NCI-H2107 treated with DMSO at 0.1 percent for 48 hours (cell line): ENCODE data around the gene RPL13.

Source experiments
- DNase-seq: peaks from one replicate; lab custom pipeline; 2025; ENCODE audit not compliant: unreplicated experiment; lab: John Stamatoyannopoulos, UW

RPL13 gene

DNA sequence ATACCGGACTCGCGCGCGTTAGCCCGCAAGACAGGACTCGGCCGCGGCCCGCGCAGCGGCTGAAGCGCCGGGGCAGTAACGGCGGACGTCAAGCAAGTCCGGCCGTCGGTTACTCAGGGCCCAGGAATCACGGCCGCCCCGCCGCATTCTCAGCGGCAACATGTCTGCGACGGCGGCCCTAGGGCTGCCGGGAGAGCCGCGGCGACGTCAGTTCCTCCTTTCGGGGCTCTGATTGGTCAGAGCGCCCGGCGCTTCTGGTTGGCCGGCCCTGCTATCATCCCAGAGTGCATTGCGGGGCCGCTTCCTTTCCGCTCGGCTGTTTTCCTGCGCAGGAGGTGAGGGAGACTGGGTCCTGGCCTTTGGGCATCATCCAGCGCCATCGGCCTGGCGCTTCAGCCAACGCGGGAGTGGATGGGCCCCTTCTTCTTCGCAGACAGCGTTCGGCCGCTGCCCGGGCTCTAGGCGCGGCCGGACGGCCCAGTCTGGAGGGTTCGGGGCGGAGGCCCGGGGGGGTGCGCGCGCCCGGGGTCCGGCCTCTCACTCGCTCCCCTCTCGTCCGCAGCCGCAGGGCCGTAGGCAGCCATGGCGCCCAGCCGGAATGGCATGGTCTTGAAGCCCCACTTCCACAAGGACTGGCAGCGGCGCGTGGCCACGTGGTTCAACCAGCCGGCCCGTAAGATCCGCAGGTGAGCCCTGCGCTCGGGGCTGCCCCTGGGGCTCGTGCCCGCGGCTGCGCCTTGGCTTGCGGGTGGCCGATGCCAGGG lies at the start of gene RPL13:
RPL13 (plus strand) TSS at position 305 of the 764 bp plus-strand sequence; CDS start at position 583, 278 bp downstream.
- DNase-seq = peak; percentile 87

DNA sequence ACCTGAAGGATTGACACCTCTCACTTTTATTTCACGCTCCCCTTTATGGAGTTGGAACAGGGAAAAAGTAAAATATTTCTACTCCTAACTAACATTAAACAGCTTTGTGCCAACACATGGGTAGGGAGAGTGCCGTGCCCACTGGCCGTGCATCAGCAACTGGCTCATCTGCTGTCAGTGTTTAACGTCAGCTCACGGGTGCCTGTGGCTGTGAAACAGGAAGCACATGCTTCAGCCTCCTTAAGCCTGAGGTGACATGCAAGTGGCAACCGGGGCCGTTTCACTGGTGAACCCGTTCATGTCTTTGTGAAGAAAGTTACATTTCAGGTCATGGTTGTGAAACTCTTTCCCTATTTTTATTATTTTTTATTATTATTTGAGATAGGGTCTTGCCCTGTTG lies 49.1 kb upstream of the RPL13 start:
- DNase-seq = no peak

DNA sequence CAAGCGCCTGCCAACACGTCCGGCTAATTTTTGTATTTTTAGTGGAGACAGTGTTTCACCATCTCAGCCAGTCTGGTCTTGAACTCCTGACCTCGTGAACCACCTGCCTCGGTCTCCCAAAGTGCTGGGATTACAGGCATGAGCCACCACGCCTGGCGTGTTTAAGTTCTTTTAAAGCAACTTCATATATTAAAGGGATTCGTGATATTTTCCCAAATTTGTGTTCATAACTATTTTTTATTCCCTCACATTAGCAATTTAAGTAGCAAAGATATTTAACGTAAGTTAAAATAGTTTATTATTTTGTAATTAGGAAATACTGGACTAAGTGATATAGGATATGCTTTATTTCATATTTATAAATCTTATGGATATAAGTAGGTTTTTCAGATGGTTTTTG lies 48.0 kb upstream of the RPL13 start:
- no peak for DNase-seq

DNA sequence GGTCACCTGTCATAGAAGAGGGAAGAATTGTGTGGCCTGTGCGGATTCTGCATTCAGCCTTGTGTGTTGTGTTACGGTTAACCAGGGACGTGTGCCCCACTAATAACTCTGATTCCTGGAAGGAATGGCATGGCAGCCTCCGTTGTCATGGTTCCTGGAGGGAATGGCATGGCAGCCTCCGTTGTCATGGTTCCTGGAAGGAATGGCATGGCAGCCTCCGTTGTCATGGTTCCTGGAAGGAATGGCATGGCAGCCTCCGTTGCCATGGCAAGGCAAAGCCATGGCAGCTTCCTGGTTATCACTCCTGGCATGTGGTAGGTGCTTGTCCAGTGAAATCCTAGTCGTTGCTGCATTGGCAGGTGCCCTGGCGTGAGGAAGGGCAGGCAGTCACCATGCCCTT lies 43.4 kb upstream of the RPL13 start:
- DNase-seq = no peak

DNA sequence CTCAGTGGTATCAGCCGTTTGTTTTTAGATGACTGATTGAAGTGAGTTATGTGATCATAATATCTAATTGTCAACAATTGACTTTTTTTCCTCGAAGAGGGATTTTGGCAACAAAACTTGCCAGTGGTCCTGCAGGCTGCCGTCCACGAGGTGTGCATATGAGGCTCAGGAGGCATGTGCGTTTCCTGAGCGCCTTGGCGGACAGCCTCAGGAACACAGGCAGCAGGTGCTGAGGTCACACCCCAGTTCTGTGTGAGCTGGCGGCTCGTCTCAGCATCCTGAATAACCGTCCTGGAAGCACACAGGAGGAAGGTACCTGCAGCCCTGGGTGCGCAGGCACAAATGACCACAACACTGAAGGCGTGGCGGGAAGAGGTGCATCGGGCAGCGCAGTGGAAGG lies 40.6 kb upstream of the RPL13 start:
- DNase-seq = no peak

DNA sequence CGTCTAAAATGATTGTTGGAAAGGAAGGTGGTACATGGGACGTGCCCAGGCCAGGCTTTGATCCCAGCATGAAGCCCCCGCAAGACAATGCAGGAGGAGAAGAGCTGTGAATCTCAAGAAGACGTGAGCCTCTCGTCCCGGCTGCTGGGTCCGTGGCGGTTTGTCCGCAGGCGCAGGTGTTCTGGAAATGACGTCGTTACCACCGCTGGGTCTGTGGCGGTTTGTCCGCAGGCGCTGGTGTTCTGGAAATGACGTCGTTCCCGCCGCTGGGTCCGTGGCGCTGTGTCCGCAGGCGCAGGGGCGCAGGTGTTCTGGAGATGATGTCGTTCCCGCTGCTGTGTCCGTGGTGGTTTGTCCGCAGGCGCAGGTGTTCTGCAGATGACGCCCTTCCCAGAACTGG lies 38.2 kb upstream of the RPL13 start:
- no peak for DNase-seq

DNA sequence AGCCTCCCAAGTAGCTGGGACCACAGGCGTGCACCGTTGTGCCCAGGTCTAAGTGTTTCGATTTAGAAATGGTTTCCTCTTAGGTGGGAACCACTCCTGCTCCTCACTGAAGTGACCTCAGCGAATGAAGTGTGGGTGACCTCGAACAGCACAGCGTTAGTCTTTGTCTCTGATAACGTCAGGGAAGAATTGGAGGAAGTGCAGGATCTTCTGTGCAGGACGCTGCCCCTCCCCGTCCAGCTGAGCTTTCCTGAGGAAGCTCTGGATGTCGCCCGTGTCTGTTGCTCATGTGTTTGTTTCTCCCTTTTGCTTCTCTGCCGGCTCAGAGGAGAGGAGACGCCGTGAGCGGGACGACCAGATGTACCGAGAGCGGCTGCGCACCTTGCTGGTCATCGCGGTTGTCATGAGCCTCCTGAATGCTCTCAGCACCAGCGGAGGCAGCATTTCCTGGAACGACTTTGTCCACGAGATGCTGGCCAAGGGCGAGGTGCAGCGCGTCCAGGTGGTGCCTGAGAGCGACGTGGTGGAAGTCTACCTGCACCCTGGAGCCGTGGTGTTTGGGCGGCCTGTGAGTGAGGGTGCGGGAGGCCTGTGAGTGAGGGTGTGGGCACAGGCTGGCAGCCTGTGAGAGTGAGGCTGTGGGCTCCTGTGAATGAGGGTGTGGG lies 36.7 kb upstream of the RPL13 start:
- DNase-seq = no peak

DNA sequence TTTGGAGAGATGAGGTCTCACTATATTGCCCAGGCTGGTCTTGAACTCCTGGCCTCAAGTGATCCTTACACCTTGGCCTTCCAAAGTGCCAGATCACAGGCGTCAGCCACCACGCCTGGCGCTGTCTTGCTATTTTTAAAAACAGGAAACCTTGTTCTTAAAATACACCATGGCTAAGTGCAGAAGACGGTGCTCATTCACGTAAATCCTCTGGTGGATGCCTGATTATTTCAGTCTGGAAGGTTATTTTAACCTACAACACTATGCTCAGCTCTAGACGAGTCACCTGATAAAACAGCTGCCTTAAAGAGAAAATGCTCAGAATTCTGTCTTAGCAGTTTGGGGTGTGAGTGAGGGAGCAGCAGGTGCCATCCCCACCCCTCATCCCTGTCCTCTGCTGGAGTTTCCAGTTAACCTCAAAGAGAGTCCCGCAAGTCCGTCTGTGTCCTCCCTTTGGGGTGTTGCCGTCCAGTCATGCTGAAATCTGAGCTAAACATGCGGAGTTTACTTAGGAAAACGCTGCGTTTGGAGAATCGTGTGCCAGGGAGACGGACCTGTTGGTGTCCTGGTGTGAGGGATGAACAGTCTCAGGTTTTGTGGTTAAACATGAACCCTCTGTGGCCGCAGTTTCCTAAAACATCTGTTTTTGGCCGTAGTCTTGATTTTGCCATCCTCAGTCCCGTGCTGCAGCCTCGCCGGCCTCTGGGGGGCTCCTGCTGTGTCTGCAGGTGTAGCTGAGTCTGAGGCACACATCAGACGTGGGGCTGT lies 35.2 kb upstream of the RPL13 start:
- DNase-seq = no peak

DNA sequence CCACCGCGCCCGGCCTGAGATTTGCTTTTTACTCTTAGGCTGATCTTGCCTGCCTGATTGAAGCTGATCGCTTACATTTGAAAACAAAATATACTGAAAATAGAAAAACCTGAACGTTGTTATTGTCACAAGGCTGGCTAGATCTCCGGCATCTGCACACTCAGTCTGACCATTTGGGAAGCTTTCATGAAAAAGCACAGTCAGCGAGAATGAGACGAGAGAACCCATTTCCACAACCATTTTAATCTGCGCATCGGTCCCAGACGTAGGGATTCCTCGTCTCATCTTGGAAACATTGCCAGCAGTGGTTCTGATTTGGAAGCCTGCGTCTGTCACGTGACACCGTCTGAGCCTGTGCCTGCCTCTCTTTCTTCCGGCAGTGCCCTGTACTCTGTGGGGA lies 31.4 kb upstream of the RPL13 start:
- no peak for DNase-seq

DNA sequence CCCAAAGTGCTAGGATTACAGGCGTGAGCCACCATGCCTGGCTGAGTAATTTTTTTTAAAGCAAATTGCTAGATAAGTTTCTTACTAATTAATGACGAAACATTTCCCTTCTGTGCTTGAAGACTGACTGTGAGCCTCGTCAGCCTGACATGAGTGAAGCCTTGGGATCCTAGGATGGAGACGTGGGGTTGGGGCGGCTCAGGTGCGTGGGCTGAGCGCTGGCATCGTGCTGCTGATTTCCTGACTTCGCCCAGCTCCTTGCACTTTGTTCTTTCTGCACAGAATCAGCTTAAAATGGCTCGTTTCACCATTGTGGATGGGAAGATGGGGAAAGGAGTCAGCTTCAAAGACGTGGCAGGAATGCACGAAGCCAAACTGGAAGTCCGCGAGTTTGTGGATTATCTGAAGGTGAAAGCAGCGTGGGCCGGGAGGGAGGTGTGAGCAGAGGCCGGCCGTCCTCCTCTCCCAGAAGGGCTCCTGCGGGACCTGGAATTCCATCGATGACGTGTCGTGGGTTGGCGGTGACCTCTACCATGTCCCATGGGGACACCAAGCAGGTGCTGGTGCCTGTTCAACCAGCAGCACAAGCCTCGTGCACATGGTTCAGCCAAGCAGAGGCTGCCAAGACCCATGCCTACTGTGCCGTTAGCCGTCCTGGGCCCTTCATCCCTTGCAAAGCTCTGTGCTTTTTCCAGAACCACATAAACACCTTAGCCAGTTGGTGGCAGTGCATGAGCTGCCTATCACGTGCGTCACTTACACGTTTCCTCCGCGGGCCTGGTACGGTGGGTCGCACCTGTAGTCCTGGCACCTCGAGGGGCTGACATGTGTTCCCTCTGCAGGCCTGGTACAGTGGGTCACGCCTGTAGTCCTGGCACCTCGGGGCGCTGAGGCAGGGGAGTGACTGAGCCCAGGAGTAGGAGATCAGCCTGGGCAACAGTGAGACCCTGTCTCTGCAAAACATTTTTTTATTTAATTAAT lies 29.8 kb upstream of the RPL13 start:
- DNase-seq = no peak

DNA sequence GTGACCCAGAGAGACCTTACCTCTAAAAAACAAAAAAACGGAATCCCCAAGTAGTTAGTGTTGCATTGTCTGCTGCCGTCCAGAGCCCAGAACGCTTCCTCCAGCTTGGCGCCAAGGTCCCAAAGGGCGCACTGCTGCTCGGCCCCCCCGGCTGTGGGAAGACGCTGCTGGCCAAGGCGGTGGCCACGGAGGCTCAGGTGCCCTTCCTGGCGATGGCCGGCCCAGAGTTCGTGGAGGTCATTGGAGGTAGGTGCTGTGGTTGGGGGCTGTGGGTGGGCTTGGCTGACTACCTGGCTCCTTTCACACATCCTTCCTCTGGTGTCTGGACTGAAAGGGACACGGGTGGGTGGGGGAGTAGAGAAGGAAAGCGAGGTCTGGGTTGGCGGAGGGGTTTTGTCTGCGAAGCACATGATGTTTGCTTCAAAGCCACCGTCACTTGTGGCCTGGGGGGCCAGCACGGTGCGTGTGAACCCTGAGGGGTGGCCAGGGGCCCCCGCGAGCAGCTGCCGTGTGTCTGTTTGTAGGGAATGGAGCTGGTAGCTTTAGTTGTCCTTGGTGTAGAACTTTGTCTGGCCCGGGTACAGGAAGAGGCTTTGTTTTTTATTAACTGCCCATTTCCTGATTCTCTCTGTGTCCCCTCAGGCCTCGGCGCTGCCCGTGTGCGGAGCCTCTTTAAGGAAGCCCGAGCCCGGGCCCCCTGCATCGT lies 28.5 kb upstream of the RPL13 start:
- no peak for DNase-seq

DNA sequence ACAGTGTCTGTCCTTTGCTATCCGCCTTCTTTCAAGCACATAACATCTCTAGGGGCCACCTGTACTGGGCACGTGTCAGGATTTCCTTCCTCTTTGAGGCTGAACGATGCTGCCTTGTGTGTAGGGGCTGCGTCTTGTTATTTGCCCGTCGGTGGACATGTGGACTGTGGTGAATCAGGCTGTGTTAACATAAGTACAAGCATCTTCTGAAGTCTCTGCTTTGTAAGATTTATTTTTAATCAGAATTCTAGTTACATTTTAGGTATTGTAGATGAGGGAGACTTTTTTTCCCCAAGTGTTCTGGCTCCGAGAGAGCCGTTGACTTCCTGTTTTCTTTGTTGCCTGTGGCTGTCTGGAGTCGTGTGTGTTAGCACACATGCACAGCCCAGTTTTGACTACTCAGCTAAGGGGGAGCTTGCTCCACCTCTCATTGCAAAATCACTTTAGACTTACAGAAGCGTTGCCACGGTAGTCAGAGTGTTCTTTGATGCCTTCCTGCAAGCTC lies 26.2 kb upstream of the RPL13 start:
- DNase-seq = no peak

DNA sequence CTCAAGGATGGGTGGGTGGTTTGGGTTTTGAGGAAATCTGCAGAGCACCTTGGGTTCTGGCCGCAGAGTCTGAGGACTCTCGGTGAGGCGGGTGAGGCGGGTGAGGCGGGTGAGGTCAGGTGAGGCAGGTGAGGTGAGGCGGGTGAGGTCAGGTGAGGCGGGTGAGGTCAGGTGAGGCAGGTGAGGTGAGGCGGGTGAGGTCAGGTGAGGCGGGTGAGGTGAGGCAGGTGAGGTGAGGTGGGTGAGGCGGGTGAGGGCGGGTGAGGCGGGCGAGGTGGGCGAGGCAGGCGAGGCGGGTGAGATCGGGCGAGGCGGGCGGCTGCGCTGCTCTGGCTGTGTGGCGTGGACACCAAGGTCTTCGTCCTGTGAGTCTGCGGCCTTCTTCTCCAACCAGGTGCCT lies 24.1 kb upstream of the RPL13 start:
- no peak for DNase-seq

DNA sequence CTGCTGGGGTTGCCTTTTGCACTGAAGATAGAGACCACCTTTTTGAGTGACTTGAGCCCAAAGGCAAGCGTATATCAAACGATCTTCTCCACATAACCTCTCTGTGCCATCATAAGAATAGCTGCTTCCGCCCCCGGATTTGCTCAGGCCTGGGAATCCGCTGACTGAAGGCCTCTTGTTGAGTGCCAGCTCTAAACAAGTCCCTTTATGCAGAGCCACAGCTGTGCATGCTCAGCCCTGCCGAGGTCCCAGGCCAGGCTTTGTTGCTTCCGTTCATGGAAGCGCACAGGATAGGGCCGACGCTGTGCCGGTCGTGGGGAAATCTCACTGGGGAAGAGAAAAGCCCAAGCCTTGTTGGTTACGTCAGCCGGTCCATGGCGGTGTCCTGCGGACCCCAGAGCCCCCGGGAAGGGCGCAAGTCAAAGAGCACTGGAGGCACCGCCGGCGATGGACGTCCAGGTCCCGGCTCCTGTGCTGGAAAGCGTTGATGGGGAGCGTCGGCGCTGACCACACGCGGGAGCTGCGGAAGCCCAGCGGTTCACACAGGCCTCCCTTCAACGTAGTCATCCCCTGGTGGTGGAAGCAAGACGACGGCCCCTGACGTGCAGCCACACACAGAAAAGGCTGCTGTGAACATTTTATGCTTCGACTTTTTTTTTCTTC lies 23.5 kb upstream of the RPL13 start:
- no peak for DNase-seq

DNA sequence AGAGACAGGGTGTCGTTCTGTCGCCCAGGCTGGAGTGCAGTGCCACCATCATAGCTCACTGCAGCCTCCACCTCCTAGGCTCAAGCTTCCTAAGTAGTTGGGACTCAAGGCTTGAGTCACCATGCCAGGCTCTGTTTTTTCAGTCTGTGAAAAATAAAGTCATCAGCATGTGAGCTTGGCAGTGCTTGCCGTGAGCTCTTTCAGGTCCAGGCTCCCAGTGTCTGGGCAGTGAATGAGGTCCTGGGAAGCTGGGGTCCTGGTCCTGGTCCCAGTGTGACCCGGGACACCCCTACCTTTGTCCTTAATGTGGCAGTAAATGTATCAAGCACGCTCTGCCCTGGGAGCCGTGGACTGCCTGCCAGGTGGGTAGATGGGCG lies 22.9 kb upstream of the RPL13 start:
- DNase-seq = no peak

DNA sequence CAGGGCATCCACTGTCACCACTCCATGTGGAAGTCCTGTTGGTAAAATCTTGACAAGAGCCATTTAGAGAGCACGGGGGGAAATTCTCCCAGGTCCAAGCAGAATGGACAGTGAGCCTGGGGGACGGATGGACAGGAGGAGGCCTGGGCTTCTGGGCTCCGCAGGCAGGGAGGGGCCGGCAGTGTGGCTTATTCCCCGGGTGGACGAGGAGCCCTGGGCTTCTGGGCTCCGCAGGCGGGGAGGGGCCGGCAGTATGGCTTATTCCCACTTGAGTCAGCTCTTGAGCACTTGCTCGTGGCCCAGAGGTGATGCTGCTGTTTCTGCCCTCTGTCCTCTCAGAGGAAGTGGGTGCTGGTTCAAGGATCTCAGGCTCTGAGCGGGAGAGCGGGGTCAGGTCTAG lies 22.2 kb upstream of the RPL13 start:
- DNase-seq = no peak

DNA sequence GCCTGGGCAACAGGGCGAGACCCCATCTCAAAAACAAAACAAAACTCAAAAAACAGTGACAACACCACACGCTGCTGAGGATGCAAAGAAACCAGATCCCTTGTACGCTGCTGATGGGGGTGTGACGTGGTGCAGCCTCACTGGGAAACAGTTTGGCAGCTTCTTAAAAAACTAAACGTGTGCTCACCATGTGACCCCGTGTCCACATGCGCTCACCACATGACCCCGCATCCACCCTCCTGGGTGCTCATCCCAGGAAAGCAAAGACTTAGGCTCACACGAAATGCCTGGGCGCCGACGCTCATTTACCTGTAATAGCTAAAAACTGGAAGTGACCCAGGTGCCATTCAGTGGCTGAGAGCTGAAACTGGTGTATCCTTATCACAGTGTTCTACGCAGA lies 19.9 kb upstream of the RPL13 start:
- DNase-seq = no peak

DNA sequence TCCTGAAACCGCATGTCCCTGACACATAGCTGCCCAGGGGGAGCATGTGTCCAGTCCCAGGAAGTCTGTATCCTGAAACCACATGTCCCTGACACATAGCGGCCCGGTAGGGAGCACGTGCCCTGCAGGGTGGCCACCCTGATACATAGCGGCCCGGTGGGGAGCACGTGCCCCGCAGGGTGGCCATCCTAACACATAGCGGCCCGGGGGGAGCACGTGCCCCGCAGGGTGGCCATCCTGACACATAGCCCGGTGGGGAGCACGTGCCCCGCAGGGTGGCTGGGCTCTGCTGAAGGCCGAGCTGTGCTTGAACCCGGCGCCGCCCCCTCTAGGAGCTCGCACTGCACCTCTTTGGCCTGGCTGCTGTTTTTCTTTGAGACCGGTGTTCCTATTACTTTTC lies 18.7 kb upstream of the RPL13 start:
- no peak for DNase-seq

DNA sequence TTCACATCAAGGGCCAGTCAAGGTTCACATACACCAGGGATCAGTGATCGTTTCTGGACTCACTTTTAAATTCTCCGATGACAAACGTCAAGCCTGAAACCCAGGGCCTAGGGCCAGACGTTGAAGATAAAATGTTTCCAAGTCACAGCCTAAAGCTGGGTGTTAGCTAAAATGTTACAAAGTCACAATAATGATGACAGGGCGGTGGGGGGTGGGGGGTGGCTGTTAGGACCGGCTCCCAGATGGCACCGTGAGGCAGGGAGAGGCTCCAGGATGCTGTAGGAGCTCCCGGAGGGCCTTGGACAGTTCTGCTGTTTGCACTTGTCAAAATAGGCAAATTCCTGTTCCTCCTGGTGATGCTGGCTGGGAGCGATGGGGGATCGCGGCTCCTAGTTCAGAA lies 16.4 kb upstream of the RPL13 start:
- no peak for DNase-seq

DNA sequence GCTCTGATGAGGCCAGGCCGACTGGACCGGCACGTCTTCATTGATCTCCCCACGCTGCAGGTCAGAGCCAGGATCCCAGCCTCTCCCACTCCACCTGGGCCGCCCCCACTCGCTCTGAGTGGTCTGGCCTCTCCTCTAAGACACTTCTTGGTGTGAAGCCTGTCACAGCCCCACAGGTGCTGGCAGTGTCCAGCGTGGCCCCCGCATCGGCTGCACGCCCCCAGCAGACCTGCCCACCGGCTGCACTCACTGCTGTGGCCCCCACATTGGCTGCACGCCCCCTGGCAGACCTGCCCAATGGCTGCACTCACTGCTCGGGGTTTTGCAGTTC lies 15.8 kb upstream of the RPL13 start:
- no peak for DNase-seq
